Colonic mucosa (tissue), 4 donors: ENCODE results near the gene LEPR. TPM values are rescaled to one million over a fixed set of nuclear protein-coding genes. Genes with fewer than 3 reads are reported as not detected.

Experiments used
- DNase-seq: peaks from one replicate; pipeline ENCODE4 v3.0.0-alpha.2; 2020
- H3K27ac ChIP-seq: fragments of 200-600 bp; one replicate; pipeline ENCODE4 v1.8.0; 2021
- H3K27me3 ChIP-seq: fragments of 200-600 bp; one replicate; pipeline ENCODE4 v1.8.0; 2021
- H3K36me3 ChIP-seq: fragments of 200-600 bp; one replicate; pipeline ENCODE4 v1.8.0; 2021
- H3K4me1 ChIP-seq: fragments of 200-600 bp; one replicate; pipeline ENCODE4 v1.8.0; 2021; ENCODE audit warnings: mild to moderate bottlenecking
- H3K4me3 ChIP-seq: fragments of 200-600 bp; one replicate; pipeline ENCODE4 v1.8.0; 2021
- H3K9ac ChIP-seq, 2 donors: one replicate each; pipeline ENCODE4 v1.7.0; 2013; ENCODE audit warnings: control low read depth in 2 of 2, low read depth in 2 of 2, low read length in 2 of 2
- H3K9me3 ChIP-seq: fragments of 200-600 bp; one replicate; pipeline ENCODE4 v1.8.0; 2021
- CTCF ChIP-seq: fragments of 200-600 bp; IDR thresholded peaks from one replicate; pipeline ENCODE4 v1.8.0; 2022; ENCODE audit warnings: antibody characterized with exemption, mild to moderate bottlenecking
- intact Hi-C: fragments of 100-400 bp; cut with DNase I; formaldehyde crosslinking; loops from one replicate; pipeline ENCODE4 v1.14.1; 2022
- total RNA-seq, 2 donors: library from RNA; stranded (reverse); fragmentation: NEBNext Ultra II Directional in 1 of 2; extraction: Animal tissue kit (Norgen Biotek cat#: 25700) in 1 of 2; gene quantifications; one replicate each; pipeline ENCODE4 v1.2.1, GENCODE V29; 2021
- donor health status: healthy.
- donor health status: DM: no; HTN: no; CAD: no.
- donor health status: DM: no; HTN: no; CAD: no.

Gene LEPR
- total RNA-seq, 2 donors from 2014 or later = 3.7 to 6.5 TPM

- Histone ChIP-seq H3K4me1 (peaks cover 10% of the 10 kb centered on the region), H3K9me3 (no peaks in the 10 kb centered on the region), H3K27ac (no peak overlapping the region), H3K9ac (no peak overlapping the region), H3K36me3 (peaks cover 8% of the 10 kb centered on the region), H3K27me3 (no peaks in the 10 kb centered on the region), H3K4me3 (no peak overlapping the region)
- intact Hi-C loops = no loop called here
- DNase-seq = no peak
- no peak for TF ChIP-seq CTCF
Observed at GRCh38 chr1:65424573-65424889, 4.1 kb downstream of the LEPR start.

GRCh38 chr1:65425006-65425405 is 4.5 kb downstream of the LEPR start:
- TF ChIP-seq CTCF = no peak
- Histone ChIP-seq H3K9me3 (no peaks in the 10 kb centered on the region), H3K4me3 (no peak overlapping the region), H3K36me3 (peaks cover 8% of the 10 kb centered on the region), H3K27me3 (no peaks in the 10 kb centered on the region), H3K9ac (no peak overlapping the region), H3K27ac (no peak overlapping the region), H3K4me1 (peaks cover 10% of the 10 kb centered on the region)
- intact Hi-C loops = no loop called here
- DNase-seq = no peak

GRCh38 chr1:65425697-65426096 is 5.2 kb downstream of the LEPR start:
- no peak for DNase-seq
- Histone ChIP-seq H3K9me3 (no peaks in the 10 kb centered on the region), H3K4me3 (no peak overlapping the region), H3K36me3 (peaks cover 8% of the 10 kb centered on the region), H3K4me1 (peaks cover 10% of the 10 kb centered on the region), H3K27me3 (no peaks in the 10 kb centered on the region), H3K27ac (no peak overlapping the region), H3K9ac (no peak overlapping the region)
- intact Hi-C loops = no loop called here
- no peak for TF ChIP-seq CTCF

GRCh38 chr1:65429078-65429477 is 8.6 kb downstream of the LEPR start:
- Histone ChIP-seq H3K4me1 (no peaks in the 10 kb centered on the region), H3K27me3 (no peaks in the 10 kb centered on the region), H3K36me3 (peaks cover 10% of the 10 kb centered on the region), H3K27ac (no peak overlapping the region), H3K9me3 (no peaks in the 10 kb centered on the region), H3K9ac (no peak overlapping the region), H3K4me3 (no peak overlapping the region)
- intact Hi-C loops = no loop called here
- no peak for DNase-seq
- no peak for TF ChIP-seq CTCF

GRCh38 chr1:65429806-65430205 is 9.3 kb downstream of the LEPR start:
- TF ChIP-seq CTCF = no peak
- Histone ChIP-seq H3K27me3 (no peaks in the 10 kb centered on the region), H3K36me3 (peaks cover 12% of the 10 kb centered on the region), H3K9me3 (no peaks in the 10 kb centered on the region), H3K4me1 (no peaks in the 10 kb centered on the region), H3K9ac (no peak overlapping the region), H3K27ac (no peak overlapping the region), H3K4me3 (no peak overlapping the region)
- no peak for DNase-seq
- intact Hi-C loops = loop anchor here (5.0 to 10.0 kb wide), 2 partner anchors 195 to 257 kb away; no protein-coding TSS in a partner anchor
